GM23338 (cell line): Measurements from ENCODE around the gene RABGAP1L. TPM values are rescaled to one million over a fixed set of nuclear protein-coding genes. Genes with fewer than 3 reads are reported as not detected.

Source experiments
- ATAC-seq: fragments of 200-7000 bp; cut with Tn5 transposase; 3 replicates; pipeline ENCODE4 v1.9.1; 2020
- DNase-seq: peaks from one replicate; pipeline ENCODE4 v3.0.0-alpha.2; 2015; ENCODE audit warnings: low spot score
- H2AFZ ChIP-seq: fragments of 200-600 bp; sonication (generic); 2 replicates; pipeline ENCODE4 v1.8.0; 2016; ENCODE audit warnings: antibody characterized with exemption, mild to moderate bottlenecking, moderate library complexity
- H3F3A ChIP-seq: fragments of 200-600 bp; sonication (generic); replicated peaks from 2 replicates; pipeline ENCODE4 v1.8.0; 2017; ENCODE audit warnings: antibody characterized with exemption, mixed run types, low read depth
- H3K27ac ChIP-seq: fragments of 200-600 bp; sonication (generic); 2 replicates; pipeline ENCODE4 v1.6.1; 2016; ENCODE audit warnings: low read depth
- H3K27me3 ChIP-seq: fragments of 200-600 bp; sonication (generic); 2 replicates; pipeline ENCODE4 v1.8.0; 2016; ENCODE audit warnings: mild to moderate bottlenecking, mixed run types, moderate library complexity; ENCODE audit not compliant: insufficient read depth
- H3K36me3 ChIP-seq: fragments of 200-600 bp; sonication (generic); 2 replicates; pipeline ENCODE4 v1.8.0; 2016; ENCODE audit warnings: mild to moderate bottlenecking; ENCODE audit not compliant: insufficient read depth
- H3K4me1 ChIP-seq: fragments of 200-600 bp; sonication (generic); 2 replicates; pipeline ENCODE4 v1.8.0; 2016; ENCODE audit warnings: mild to moderate bottlenecking, moderate library complexity; ENCODE audit not compliant: insufficient read depth
- H3K4me2 ChIP-seq: fragments of 200-600 bp; sonication (generic); 2 replicates; pipeline ENCODE4 v1.7.1; 2017; ENCODE audit warnings: mixed run types
- H3K4me3 ChIP-seq: fragments of 200-600 bp; sonication (generic); 2 replicates; pipeline ENCODE4 v1.6.1; 2016; ENCODE audit warnings: mixed run types
- H3K79me2 ChIP-seq: fragments of 200-600 bp; sonication (generic); replicated peaks from 2 replicates; pipeline ENCODE4 v1.8.0; 2017; ENCODE audit warnings: mild to moderate bottlenecking; ENCODE audit not compliant: insufficient read depth
- H3K9me2 ChIP-seq: fragments of 200-600 bp; sonication (generic); 2 replicates; pipeline ENCODE4 v1.8.0; 2017; ENCODE audit not compliant: insufficient read depth
- H4K20me1 ChIP-seq: fragments of 200-600 bp; sonication (generic); replicated peaks from 2 replicates; pipeline ENCODE4 v1.8.0; 2017; ENCODE audit warnings: mild to moderate bottlenecking; ENCODE audit not compliant: insufficient read depth
- H3K27ac Mint-ChIP-seq: 2 replicates; pipeline ENCODE4 v1.8.0; 2020; ENCODE audit warnings: inconsistent platforms, mild to moderate bottlenecking, moderate library complexity, mixed read lengths
- H3K27me3 Mint-ChIP-seq: 3 replicates; pipeline ENCODE4 v1.8.0; 2022; ENCODE audit warnings: low read depth, mild to moderate bottlenecking, moderate library complexity, mixed read lengths, inconsistent platforms; ENCODE audit not compliant: insufficient read depth, poor library complexity
- H3K36me3 Mint-ChIP-seq: 3 replicates; pipeline ENCODE4 v1.8.0; 2021; ENCODE audit warnings: low read depth, mild to moderate bottlenecking, inconsistent platforms, moderate library complexity, mixed read lengths
- H3K4me1 Mint-ChIP-seq: 3 replicates; pipeline ENCODE4 v1.8.0; 2020; ENCODE audit warnings: mild to moderate bottlenecking, inconsistent platforms, mixed read lengths
- H3K4me3 Mint-ChIP-seq: 3 replicates; pipeline ENCODE4 v1.8.0; 2021; ENCODE audit warnings: moderate library complexity, mild to moderate bottlenecking, inconsistent platforms, mixed read lengths
- H3K9me3 Mint-ChIP-seq: 3 replicates; pipeline ENCODE4 v1.8.0; 2020; ENCODE audit warnings: moderate library complexity, mild to moderate bottlenecking, inconsistent platforms, mixed read lengths
- CREB1 ChIP-seq: fragments of 250-450 bp; sonication (Bioruptor Pico); IDR thresholded peaks from 2 replicates; pipeline ENCODE4 v1.5.0; 2020; ENCODE audit warnings: low read depth, mild to moderate bottlenecking, moderate library complexity
- CTCF ChIP-seq, 2 experiments: fragments of 200-600 bp in 1 of 2; sonication (generic) in 1 of 2; conservative IDR thresholded peaks; 2 replicates each; pipeline versions ENCODE4 v1.5.1 to v1.6.1; 2016 to 2017; ENCODE audit warnings: antibody characterized with exemption in 2 of 2, low read depth in 2 of 2, mild to moderate bottlenecking in 2 of 2, moderate library complexity in 1 of 2
- ETS1 ChIP-seq: IDR thresholded peaks from 2 replicates; pipeline ENCODE4 v1.6.1; 2016; ENCODE audit warnings: antibody characterized with exemption
- EZH2 ChIP-seq: fragments of 200-600 bp; sonication (generic); IDR thresholded peaks from one replicate; pipeline ENCODE4 v1.8.0; 2017; ENCODE audit warnings: antibody characterized with exemption, mild to moderate bottlenecking, low read depth; ENCODE audit not compliant: unreplicated experiment
- EZH2phosphoT487 ChIP-seq: fragments of 200-600 bp; sonication (generic); IDR thresholded peaks from one replicate; pipeline ENCODE4 v1.8.1; 2018; ENCODE audit warnings: antibody characterized with exemption; ENCODE audit not compliant: unreplicated experiment
- JUNB ChIP-seq: IDR thresholded peaks from one replicate; pipeline ENCODE4 v1.6.1; 2016; ENCODE audit warnings: antibody characterized with exemption; ENCODE audit not compliant: unreplicated experiment
- NANOG ChIP-seq: IDR thresholded peaks from 2 replicates; pipeline ENCODE4 v1.6.1; 2016; ENCODE audit warnings: antibody characterized with exemption, borderline replicate concordance
- STAT1 ChIP-seq: IDR thresholded peaks from one replicate; pipeline ENCODE4 v1.6.1; 2016; ENCODE audit warnings: antibody characterized with exemption; ENCODE audit not compliant: unreplicated experiment
- ZNF114 ChIP-seq: fragments of 250-450 bp; sonication (Bioruptor Pico); IDR thresholded peaks from 2 replicates; pipeline ENCODE4 v1.5.0; 2020; ENCODE audit warnings: mild to moderate bottlenecking, moderate library complexity
- ZNF331 ChIP-seq: fragments of 250-450 bp; sonication (Bioruptor Pico); IDR thresholded peaks from 2 replicates; pipeline ENCODE4 v1.5.0; 2020; ENCODE audit warnings: low read depth, mild to moderate bottlenecking, moderate library complexity
- ZNF462 ChIP-seq: fragments of 250-450 bp; sonication (Bioruptor Pico); IDR thresholded peaks from 2 replicates; pipeline ENCODE4 v1.5.0; 2020; ENCODE audit warnings: mild to moderate bottlenecking, moderate library complexity
- polyA plus RNA-seq: library from polyadenylated mRNA; unstranded; fragments of >200 nt; fragmentation: Nextera tagmentation; extraction: Ambion mirVana; gene quantifications from 2 replicates; pipeline ENCODE4 v1.2.1, GENCODE V29; 2016
- total RNA-seq: library from RNA; depleted of rRNA; stranded (reverse); fragments of >200 nt; shearing (Covaris generic); gene quantifications from 2 replicates; pipeline ENCODE4 v1.2.3, GENCODE V29; 2014
- TF ChIP-seq, protein P1 (sequence below): IDR thresholded peaks from one replicate; pipeline ENCODE4 v1.6.1; 2018; ENCODE audit warnings: antibody characterized with exemption; ENCODE audit not compliant: unreplicated experiment

RABGAP1L gene
- total and polyA plus RNA-seq, 2 experiments from 2014 or later: 83.2 to 136 TPM

- no peak overlapping the region for H2AFZ ChIP-seq
- Mint-ChIP-seq H3K27ac (no peak overlapping the region), H3K4me3 (no peak overlapping the region), H3K27me3 (peaks cover 4% of the 10 kb centered on the region), H3K4me1 (no peaks in the 10 kb centered on the region), H3K9me3 (no peaks in the 10 kb centered on the region; the same call in 2 of the 3 replicates), H3K36me3 (no peaks in the 10 kb centered on the region)
- no peaks in the 10 kb centered on the region for H3K4me1 ChIP-seq
- H3K36me3 ChIP-seq: no peaks in the 10 kb centered on the region
- no peaks in the 10 kb centered on the region for H3F3A ChIP-seq
- H3K4me3 ChIP-seq: no peak overlapping the region
- TF ChIP-seq STAT1: no peak
- no peak for TF ChIP-seq EZH2
- no peak for TF ChIP-seq CTCF (conservative IDR thresholded peaks at IDR 0.05; ENCODE audit: low read depth in 2 of 2)
- no peak for TF ChIP-seq ETS1
- no peak for TF ChIP-seq ZNF331 (CRISPR knock-in tag)
- TF ChIP-seq ZNF114 (CRISPR knock-in tag): no peak
- TF ChIP-seq NANOG: no peak
- TF ChIP-seq, protein P1, sequence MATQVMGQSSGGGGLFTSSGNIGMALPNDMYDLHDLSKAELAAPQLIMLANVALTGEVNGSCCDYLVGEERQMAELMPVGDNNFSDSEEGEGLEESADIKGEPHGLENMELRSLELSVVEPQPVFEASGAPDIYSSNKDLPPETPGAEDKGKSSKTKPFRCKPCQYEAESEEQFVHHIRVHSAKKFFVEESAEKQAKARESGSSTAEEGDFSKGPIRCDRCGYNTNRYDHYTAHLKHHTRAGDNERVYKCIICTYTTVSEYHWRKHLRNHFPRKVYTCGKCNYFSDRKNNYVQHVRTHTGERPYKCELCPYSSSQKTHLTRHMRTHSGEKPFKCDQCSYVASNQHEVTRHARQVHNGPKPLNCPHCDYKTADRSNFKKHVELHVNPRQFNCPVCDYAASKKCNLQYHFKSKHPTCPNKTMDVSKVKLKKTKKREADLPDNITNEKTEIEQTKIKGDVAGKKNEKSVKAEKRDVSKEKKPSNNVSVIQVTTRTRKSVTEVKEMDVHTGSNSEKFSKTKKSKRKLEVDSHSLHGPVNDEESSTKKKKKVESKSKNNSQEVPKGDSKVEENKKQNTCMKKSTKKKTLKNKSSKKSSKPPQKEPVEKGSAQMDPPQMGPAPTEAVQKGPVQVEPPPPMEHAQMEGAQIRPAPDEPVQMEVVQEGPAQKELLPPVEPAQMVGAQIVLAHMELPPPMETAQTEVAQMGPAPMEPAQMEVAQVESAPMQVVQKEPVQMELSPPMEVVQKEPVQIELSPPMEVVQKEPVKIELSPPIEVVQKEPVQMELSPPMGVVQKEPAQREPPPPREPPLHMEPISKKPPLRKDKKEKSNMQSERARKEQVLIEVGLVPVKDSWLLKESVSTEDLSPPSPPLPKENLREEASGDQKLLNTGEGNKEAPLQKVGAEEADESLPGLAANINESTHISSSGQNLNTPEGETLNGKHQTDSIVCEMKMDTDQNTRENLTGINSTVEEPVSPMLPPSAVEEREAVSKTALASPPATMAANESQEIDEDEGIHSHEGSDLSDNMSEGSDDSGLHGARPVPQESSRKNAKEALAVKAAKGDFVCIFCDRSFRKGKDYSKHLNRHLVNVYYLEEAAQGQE: no peak
- TF ChIP-seq EZH2phosphoT487: no peak
- no peak for TF ChIP-seq CREB1 (CRISPR knock-in tag)
- TF ChIP-seq ZNF462: no peak
- no peak for TF ChIP-seq JUNB
- H3K27ac ChIP-seq: no peak overlapping the region
- H3K79me2 ChIP-seq: no peaks in the 10 kb centered on the region
- no peaks in the 10 kb centered on the region for H4K20me1 ChIP-seq
- H3K4me2 ChIP-seq: no peak overlapping the region
- H3K27me3 ChIP-seq: no peaks in the 10 kb centered on the region
- ATAC-seq (no peak), DNase-seq (no peak)
- H3K9me2 ChIP-seq: no peaks in the 10 kb centered on the region
These were observed 110.8 kb downstream of the RABGAP1L start for GRCh38 chr1:174269989-174270651.
